ENCODE results near the gene MYO10.

DNA sequence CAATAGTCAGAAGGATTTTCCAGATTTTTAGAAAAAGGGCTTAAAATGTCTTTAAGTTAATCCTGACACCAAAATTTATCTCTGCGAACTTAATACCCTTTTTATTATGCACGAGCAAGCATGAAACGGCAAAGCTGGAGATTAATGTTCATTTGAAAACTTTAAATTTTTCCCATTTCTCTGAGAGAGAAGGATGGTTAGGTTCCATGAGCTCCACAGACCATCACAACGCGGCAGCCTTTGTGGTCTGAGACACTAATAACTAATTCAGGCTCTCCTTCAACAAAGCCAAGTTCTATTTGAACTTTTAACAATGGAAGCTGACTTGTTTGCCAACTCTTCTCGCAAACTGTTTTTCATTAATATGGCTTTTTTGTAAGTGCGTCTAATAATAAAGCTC lies 94.7 kb downstream of the MYO10 start:
- TF ChIP-seq, protein P1, sequence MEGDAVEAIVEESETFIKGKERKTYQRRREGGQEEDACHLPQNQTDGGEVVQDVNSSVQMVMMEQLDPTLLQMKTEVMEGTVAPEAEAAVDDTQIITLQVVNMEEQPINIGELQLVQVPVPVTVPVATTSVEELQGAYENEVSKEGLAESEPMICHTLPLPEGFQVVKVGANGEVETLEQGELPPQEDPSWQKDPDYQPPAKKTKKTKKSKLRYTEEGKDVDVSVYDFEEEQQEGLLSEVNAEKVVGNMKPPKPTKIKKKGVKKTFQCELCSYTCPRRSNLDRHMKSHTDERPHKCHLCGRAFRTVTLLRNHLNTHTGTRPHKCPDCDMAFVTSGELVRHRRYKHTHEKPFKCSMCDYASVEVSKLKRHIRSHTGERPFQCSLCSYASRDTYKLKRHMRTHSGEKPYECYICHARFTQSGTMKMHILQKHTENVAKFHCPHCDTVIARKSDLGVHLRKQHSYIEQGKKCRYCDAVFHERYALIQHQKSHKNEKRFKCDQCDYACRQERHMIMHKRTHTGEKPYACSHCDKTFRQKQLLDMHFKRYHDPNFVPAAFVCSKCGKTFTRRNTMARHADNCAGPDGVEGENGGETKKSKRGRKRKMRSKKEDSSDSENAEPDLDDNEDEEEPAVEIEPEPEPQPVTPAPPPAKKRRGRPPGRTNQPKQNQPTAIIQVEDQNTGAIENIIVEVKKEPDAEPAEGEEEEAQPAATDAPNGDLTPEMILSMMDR (IDR thresholded peaks at IDR 0.05; ENCODE audit: low read depth, low read length) = no peak
- TF ChIP-seq EZH2phosphoT487 (IDR thresholded peaks at IDR 0.05; ENCODE audit: low read depth) = no peak

All from OCI-LY3 (cell line).